Ascending aorta (tissue), 2 donors: ENCODE data around the gene KIRREL1. TPM values are rescaled to one million over a fixed set of nuclear protein-coding genes. Genes with fewer than 3 reads are reported as not detected.

Source experiments
- DNase-seq, 2 donors: peaks; one replicate each; pipeline ENCODE4 v3.0.0-alpha.2; 2019; ENCODE audit warnings: low spot score in 2 of 2
- H3K27ac ChIP-seq, 2 donors: fragments of 200-600 bp; sonication (generic); one replicate each; pipeline ENCODE4 v1.5.1; 2016 to 2017; ENCODE audit warnings: mild to moderate bottlenecking in 1 of 2
- H3K27me3 ChIP-seq: fragments of 200-600 bp; sonication (generic); one replicate; pipeline ENCODE4 v1.5.1; 2017
- H3K36me3 ChIP-seq, 2 donors: fragments of 200-600 bp; sonication (generic); one replicate each; pipeline ENCODE4 v1.5.1; 2016
- H3K4me1 ChIP-seq, 2 donors: fragments of 200-600 bp; sonication (generic); one replicate each; pipeline ENCODE4 v1.5.1; 2016 to 2017; ENCODE audit warnings: mild to moderate bottlenecking in 1 of 2
- H3K4me3 ChIP-seq, 2 donors: fragments of 200-600 bp; sonication (generic); one replicate each; pipeline ENCODE4 v1.5.1; 2016 to 2017; ENCODE audit warnings: mild to moderate bottlenecking in 1 of 2
- H3K9me3 ChIP-seq, 2 donors: fragments of 200-600 bp; sonication (generic); one replicate each; pipeline ENCODE4 v1.5.1; 2016
- intact Hi-C: fragments of 100-400 bp; cut with DNase I; formaldehyde crosslinking; loops from one replicate; pipeline ENCODE4 v1.15.1; 2023
- total RNA-seq: library from RNA; depleted of rRNA; stranded (reverse); fragments of >200 nt; gene quantifications from one replicate; pipeline ENCODE4 v1.1.0, GENCODE V29; 2016
- TF ChIP-seq, protein P1 (sequence below), 3 experiments: fragments of 200-600 bp in 2 of 3; fragments of 450-650 bp in 1 of 3; sonication (generic) in 2 of 3; IDR thresholded peaks; one replicate each; pipeline ENCODE4 v1.5.1; 2016 to 2019; ENCODE audit warnings: antibody characterized with exemption in 3 of 3, mild to moderate bottlenecking in 1 of 3, moderate library complexity in 1 of 3

KIRREL1 gene
- total RNA-seq, 1 donor from 2014 or later = 114 TPM

DNA sequence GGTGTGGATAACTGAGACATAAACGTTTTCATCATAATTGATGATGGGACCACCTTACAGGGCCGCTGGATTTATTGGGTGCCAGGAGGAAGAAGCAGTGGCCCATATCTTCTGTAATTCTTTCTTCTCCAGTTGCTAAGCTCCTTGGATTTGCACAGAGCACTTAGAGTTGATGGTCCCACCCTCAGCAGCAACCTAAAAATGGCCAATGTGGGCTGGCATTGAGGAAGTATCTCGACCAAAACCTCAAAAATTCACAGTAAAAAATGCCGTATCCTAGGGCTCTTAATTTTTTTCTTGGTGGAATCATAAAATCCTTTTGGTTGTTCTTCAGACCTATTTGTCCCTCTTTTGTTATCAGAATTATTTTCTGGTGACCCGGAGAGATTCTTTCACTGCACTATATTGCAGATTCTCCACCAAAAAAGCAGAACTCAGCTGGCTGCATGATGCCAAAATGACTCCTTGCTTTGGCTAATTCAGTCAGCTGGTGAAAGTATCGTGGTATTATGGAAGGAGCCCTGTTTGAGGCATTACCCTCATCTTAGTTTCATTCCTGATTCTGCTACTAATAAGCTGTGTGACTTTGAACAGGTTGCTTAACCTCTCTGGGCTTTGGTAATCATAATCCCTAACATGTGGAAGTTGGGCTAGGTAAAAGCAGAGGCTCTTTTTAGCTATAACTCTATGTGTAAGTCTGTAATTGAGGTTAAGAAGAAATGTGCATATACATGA lies 27.6 kb downstream of the KIRREL1 start:
- H3K4me3 ChIP-seq = no peak overlapping the region
- no peaks in the 10 kb centered on the region for H3K27me3 ChIP-seq
- H3K9me3 ChIP-seq = no peaks in the 10 kb centered on the region
- intact Hi-C loops = no loop called here
- H3K36me3 ChIP-seq = no peaks in the 10 kb centered on the region
- peaks cover 64 to 90% of the 10 kb centered on the region in 2 donors for H3K4me1 ChIP-seq
- H3K27ac ChIP-seq = peak overlapping the region; percentile 92 to 99
- DNase-seq = no peak
- TF ChIP-seq, protein P1, sequence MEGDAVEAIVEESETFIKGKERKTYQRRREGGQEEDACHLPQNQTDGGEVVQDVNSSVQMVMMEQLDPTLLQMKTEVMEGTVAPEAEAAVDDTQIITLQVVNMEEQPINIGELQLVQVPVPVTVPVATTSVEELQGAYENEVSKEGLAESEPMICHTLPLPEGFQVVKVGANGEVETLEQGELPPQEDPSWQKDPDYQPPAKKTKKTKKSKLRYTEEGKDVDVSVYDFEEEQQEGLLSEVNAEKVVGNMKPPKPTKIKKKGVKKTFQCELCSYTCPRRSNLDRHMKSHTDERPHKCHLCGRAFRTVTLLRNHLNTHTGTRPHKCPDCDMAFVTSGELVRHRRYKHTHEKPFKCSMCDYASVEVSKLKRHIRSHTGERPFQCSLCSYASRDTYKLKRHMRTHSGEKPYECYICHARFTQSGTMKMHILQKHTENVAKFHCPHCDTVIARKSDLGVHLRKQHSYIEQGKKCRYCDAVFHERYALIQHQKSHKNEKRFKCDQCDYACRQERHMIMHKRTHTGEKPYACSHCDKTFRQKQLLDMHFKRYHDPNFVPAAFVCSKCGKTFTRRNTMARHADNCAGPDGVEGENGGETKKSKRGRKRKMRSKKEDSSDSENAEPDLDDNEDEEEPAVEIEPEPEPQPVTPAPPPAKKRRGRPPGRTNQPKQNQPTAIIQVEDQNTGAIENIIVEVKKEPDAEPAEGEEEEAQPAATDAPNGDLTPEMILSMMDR (IDR thresholded peaks at IDR 0.05) = no peak

DNA sequence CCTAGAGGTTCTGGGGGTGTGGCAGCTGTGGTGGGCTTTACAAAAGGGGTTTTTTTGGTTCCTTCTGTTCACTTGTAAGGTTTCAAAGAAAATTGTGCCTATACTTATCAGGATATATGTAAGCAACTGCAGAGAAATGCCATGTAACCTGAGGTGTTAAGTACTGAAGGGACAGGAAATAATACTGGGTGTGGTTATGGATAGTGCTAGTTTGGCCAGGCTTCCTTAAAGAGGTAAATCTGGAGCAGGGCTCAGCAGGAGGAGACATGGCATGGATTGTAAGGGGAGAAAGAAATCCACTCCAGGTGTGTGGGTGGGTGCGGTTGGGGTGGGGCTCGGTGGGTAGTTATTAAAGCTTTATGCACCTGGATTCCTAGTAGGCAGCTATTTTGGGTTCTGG lies 28.3 kb downstream of the KIRREL1 start:
- H3K4me1 ChIP-seq = peaks cover 65 to 88% of the 10 kb centered on the region in 2 donors
- H3K27ac ChIP-seq = peak overlapping the region; percentile 92 to 99
- H3K27me3 ChIP-seq = no peaks in the 10 kb centered on the region
- no peaks in the 10 kb centered on the region for H3K36me3 ChIP-seq
- TF ChIP-seq, protein P1 (IDR thresholded peaks at IDR 0.05) = no peak
- intact Hi-C loops = loop anchor here (2.0 kb wide), 1 partner anchor 13 kb away; no protein-coding TSS in a partner anchor
- no peak for DNase-seq
- H3K9me3 ChIP-seq = no peaks in the 10 kb centered on the region
- peak overlapping the region in 1 of 2 donors; percentile 10 for H3K4me3 ChIP-seq

- Histone ChIP-seq H3K36me3 (no peaks in the 10 kb centered on the region), H3K27me3 (no peaks in the 10 kb centered on the region), H3K4me1 (peaks cover 55 to 78% of the 10 kb centered on the region in 2 donors), H3K27ac (peak overlapping the region; percentile 92 to 99), H3K4me3 (peak overlapping the region in 1 of 2 donors; percentile 38), H3K9me3 (no peaks in the 10 kb centered on the region)
- TF ChIP-seq, protein P1 (IDR thresholded peaks at IDR 0.05) = peak in 1 of 3 experiments; percentile 4
- intact Hi-C loops = loop anchor here (2.0 kb wide), 1 partner anchor 14 kb away; no protein-coding TSS in a partner anchor
- no peak for DNase-seq
Observed at GRCh38 chr1:158022554-158023312, 29.3 kb downstream of the KIRREL1 start.

DNA sequence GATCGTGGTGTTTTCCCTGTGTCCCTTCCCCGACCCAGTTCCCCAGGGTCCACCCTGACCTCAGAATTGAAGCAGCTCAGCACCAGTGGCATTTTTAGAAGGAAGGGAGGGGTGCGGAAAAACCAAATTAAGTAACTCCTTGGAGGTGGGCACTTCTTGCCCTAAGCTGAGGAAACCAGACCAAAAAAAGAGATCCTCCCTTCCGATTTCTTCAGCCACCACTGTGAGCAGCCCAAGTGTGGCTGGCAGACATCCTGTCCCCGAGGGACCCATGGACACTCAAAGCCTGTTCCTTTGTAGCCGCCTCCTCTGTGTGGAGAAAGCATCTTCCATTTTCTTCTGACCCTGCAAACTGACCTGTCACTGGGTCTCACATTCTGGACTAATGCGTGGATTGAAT lies 31.3 kb downstream of the KIRREL1 start:
- peak overlapping the region; percentile 92 to 99 for H3K27ac ChIP-seq
- H3K36me3 ChIP-seq = no peaks in the 10 kb centered on the region
- H3K27me3 ChIP-seq = no peaks in the 10 kb centered on the region
- TF ChIP-seq, protein P1 (IDR thresholded peaks at IDR 0.05) = no peak
- H3K4me1 ChIP-seq = peaks cover 40 to 63% of the 10 kb centered on the region in 2 donors
- H3K4me3 ChIP-seq = peak overlapping the region in 1 of 2 donors; percentile 14
- no peaks in the 10 kb centered on the region for H3K9me3 ChIP-seq
- peak in 1 of 2 donors; percentile 82 for DNase-seq
- intact Hi-C loops = no loop called here

DNA sequence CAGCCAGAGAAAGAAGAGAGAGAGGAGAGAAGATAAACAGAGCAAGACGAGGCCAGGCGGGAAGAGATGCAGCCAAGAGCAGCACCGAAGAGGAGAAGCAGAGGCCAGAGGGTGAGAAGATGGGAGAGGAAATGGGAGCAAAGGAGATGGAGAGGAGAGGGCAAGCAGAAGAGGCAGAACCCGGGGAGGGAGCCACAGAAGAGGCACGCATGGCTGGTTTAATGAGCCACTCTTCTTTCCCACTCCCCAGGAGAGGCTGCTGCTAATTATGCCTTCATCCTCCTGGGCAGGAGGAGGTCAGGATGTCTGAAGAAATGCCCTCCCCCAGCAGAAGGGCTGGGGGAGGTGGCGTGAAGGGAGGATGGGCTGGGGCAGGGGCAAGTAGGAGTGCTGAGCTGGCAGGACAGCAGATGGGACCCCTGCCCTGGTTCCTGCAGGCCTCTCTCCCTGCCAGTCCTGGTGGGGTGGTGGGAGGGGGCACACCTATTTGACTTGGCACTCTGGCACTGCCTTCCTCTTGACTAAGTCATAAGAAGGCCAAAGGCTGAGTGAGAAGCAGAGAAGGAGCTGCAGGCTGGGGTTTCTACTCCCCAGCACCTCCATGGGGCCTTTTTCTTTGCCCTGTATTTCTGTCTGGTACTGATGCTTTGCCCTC lies 32.3 kb downstream of the KIRREL1 start:
- Histone ChIP-seq H3K36me3 (peaks cover 0 to 2% of the 10 kb centered on the region in 2 donors), H3K9me3 (no peaks in the 10 kb centered on the region), H3K4me1 (peaks cover 40 to 54% of the 10 kb centered on the region in 2 donors), H3K4me3 (peak overlapping the region in 1 of 2 donors; percentile 14), H3K27ac (peak overlapping the region; percentile 92 to 99), H3K27me3 (no peaks in the 10 kb centered on the region)
- DNase-seq = no peak
- intact Hi-C loops = no loop called here
- TF ChIP-seq, protein P1 (IDR thresholded peaks at IDR 0.05) = no peak
